Heart left ventricle (tissue), 13 donors: ENCODE results near the gene LRRC41.

ENCODE experiments used
- POLR2A ChIP-seq, 2 donors: fragments of 450-650 bp; IDR thresholded peaks; one replicate each; pipeline ENCODE4 v1.6.1; 2017; ENCODE audit warnings: antibody characterized with exemption in 2 of 2, mild to moderate bottlenecking in 2 of 2, moderate library complexity in 2 of 2
- TF ChIP-seq, protein P1 (sequence below), 12 donors: fragments of 200-600 bp; sonication (generic) in 4 of 12; IDR thresholded peaks; one replicate each; pipeline versions ENCODE4 v1.5.0 to v1.8.0; 2018 to 2022; ENCODE audit warnings: antibody characterized with exemption in 12 of 12, mild to moderate bottlenecking in 5 of 12
- donor health status: ischemic (EF 13 %, LVEDD 7.1; RV severe dilation, severe dysfunction).
- donor health status: DM: no; HTN: yes; CAD: no.
- donor health status: DM: no; HTN: no; CAD: no.
- donor health status: ischemic (EF 25% LVEDD 6.9; RV normal size, moderate dysfunction).
- donor health status: ischemic (EF 25% LVEDD 5.7; RV mildly dilated, moderate dysfunction).
- donor health status: ischemic (EF 35%, LVEDD 5.7; RV mildly dilated, moderate dysfunction).
- donor health status: nonischemic (EF 11% LVEDD 7.7; RV severe dilation, severe dysfunction).
- donor health status: DM: yes; HTN: yes; CAD: no.
- donor health status: PGD.
- donor health status: ischemic (EF 29% LVEDD 5.4; RV normal size, mild dysfunction).
- donor health status: nonischemic (EF 23%, LVEDD 6.1; RV moderate dilation, normal function).

- TF ChIP-seq, protein P1, sequence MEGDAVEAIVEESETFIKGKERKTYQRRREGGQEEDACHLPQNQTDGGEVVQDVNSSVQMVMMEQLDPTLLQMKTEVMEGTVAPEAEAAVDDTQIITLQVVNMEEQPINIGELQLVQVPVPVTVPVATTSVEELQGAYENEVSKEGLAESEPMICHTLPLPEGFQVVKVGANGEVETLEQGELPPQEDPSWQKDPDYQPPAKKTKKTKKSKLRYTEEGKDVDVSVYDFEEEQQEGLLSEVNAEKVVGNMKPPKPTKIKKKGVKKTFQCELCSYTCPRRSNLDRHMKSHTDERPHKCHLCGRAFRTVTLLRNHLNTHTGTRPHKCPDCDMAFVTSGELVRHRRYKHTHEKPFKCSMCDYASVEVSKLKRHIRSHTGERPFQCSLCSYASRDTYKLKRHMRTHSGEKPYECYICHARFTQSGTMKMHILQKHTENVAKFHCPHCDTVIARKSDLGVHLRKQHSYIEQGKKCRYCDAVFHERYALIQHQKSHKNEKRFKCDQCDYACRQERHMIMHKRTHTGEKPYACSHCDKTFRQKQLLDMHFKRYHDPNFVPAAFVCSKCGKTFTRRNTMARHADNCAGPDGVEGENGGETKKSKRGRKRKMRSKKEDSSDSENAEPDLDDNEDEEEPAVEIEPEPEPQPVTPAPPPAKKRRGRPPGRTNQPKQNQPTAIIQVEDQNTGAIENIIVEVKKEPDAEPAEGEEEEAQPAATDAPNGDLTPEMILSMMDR (IDR thresholded peaks at IDR 0.05) = no peak
- no peak for TF ChIP-seq POLR2A (IDR thresholded peaks at IDR 0.05)
These were observed 46.9 kb downstream of the LRRC41 start for GRCh38 chr1:46256523-46256922.
